Aorta (tissue), 5 donors: Measurements from ENCODE around the gene DPY19L1. TPM values are rescaled to one million over a fixed set of nuclear protein-coding genes. Genes with fewer than 3 reads are reported as not detected.
"Not testable (repeated sequence)": the region's sequence is repeated elsewhere in the genome, so short reads cannot be mapped to it uniquely, and the experiment has no call there.

Source experiments
- ATAC-seq: fragments of 200-7000 bp; cut with Tn5 transposase; one replicate; pipeline ENCODE4 v1.9.1; 2022; ENCODE audit warnings: moderate library complexity; ENCODE audit not compliant: low FRiP score
- DNase-seq, 2 donors: peaks; one replicate each; pipeline ENCODE4 v3.0.0-alpha.2; 2020
- H3K27ac ChIP-seq, 2 donors: one replicate each; pipeline ENCODE4 v1.5.1; 2013; ENCODE audit warnings: low read length in 2 of 2, mild to moderate bottlenecking in 2 of 2, moderate library complexity in 2 of 2, control low read depth in 1 of 2, inconsistent platforms in 1 of 2, low read depth in 1 of 2
- H3K27me3 ChIP-seq, 2 donors: one replicate each; pipeline ENCODE4 v1.6.1; 2013; ENCODE audit warnings: control low read depth in 1 of 2, low read length in 1 of 2, mild to moderate bottlenecking in 1 of 2, moderate library complexity in 1 of 2; ENCODE audit not compliant: insufficient read depth in 2 of 2, control insufficient read depth in 1 of 2
- H3K36me3 ChIP-seq, 2 donors: one replicate each; pipeline ENCODE4 v1.6.1; 2013; ENCODE audit warnings: control low read depth in 1 of 2, low read length in 1 of 2, mild to moderate bottlenecking in 1 of 2; ENCODE audit not compliant: insufficient read depth in 2 of 2, control insufficient read depth in 1 of 2
- H3K4me1 ChIP-seq, 2 donors: one replicate each; pipeline ENCODE4 v1.6.1; 2013; ENCODE audit warnings: low read length in 2 of 2, control low read depth in 1 of 2, mild to moderate bottlenecking in 1 of 2, moderate library complexity in 1 of 2; ENCODE audit not compliant: insufficient read depth in 2 of 2, control insufficient read depth in 1 of 2
- H3K4me3 ChIP-seq, 2 donors: one replicate each; pipeline ENCODE4 v1.5.1; 2013; ENCODE audit warnings: low read length in 2 of 2, control low read depth in 1 of 2, mild to moderate bottlenecking in 1 of 2
- H3K9me3 ChIP-seq: one replicate; pipeline ENCODE4 v1.6.1; 2013; ENCODE audit warnings: mild to moderate bottlenecking, low read length; ENCODE audit not compliant: control insufficient read depth
- WGBS, 2 donors: extraction: QIAGEN DNeasy Blood & Tissue Kit; methylation state at CpG; one replicate each; pipeline ENCODE4 v1.1.7; 2013; 5-methylcytosine and 5-hydroxymethylcytosine counted together
- intact Hi-C, 2 donors: fragments of 100-400 bp; cut with DNase I; formaldehyde crosslinking; loops; one replicate each; pipeline versions ENCODE4 v1.14.2 to v1.15.0; 2022
- polyA plus RNA-seq, 2 donors: library from polyadenylated mRNA; stranded (reverse); fragments of 200-250 nt; gene quantifications; one replicate each; pipeline ENCODE4 v1.2.3, GENCODE V29; 2013
- total RNA-seq, 2 donors: library from RNA; stranded (reverse); fragmentation: NEBNext Ultra II Directional; extraction: Animal tissue kit (Norgen Biotek cat#: 25700); gene quantifications; one replicate each; pipeline ENCODE4 v1.2.1, GENCODE V29; 2021
- donor health status: healthy with polysubstance abuse.
- donor health status: Bipolar disorder and iron deficiency.
- donor health status: DM: no; HTN: no; CAD: no.
- donor health status: DM: no; HTN: no; CAD: no.
- donor health status: DM: yes; HTN: yes; CAD: no.

Gene DPY19L1
- total and polyA plus RNA-seq, 4 donors: 4.3 to 30.8 (median 19.5) TPM

DNA sequence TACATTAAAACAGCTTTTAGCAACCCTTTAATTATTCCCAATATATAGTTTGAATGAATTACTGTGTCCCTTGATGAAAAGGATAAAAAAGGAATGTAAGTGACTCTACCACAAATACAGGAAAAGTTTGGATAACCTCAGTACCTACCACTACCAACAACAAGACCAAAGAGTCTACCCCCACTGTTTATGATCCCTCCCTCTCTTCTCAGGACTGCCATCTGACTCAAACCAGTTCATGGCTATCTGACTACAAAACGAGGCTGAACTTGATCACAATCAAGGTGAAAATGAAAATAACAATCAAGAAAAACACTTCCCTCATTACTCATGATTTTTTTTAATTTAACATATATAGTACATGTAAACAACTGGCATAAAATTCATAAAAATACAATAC, 108.7 kb downstream of the DPY19L1 start:
- ATAC-seq (no peak), DNase-seq (no peak)
- Histone ChIP-seq H3K4me3 (no peak overlapping the region), H3K27me3 (no peaks in the 10 kb centered on the region), H3K4me1 (no peaks in the 10 kb centered on the region), H3K27ac (no peak overlapping the region), H3K36me3 (peaks cover 0 to 4% of the 10 kb centered on the region in 2 donors), H3K9me3 (no peaks in the 10 kb centered on the region)
- intact Hi-C loops: no loop called here
- 73 to 86% methylated on average over 1 of the region's 1 CpG for WGBS, 2 donors

- Histone ChIP-seq H3K27ac (no peak overlapping the region), H3K36me3 (peaks cover 0 to 4% of the 10 kb centered on the region in 2 donors), H3K4me1 (no peaks in the 10 kb centered on the region), H3K9me3 (no peaks in the 10 kb centered on the region), H3K4me3 (no peak overlapping the region), H3K27me3 (no peaks in the 10 kb centered on the region)
- WGBS, 2 donors: 48 to 54% methylated on average over 5 of the region's 5 CpGs
- intact Hi-C loops: no loop called here
- DNase-seq: no peak
- no peak for ATAC-seq
Measured at GRCh38 chr7:34928052-34928451, 109.2 kb downstream of the DPY19L1 start.

DNA sequence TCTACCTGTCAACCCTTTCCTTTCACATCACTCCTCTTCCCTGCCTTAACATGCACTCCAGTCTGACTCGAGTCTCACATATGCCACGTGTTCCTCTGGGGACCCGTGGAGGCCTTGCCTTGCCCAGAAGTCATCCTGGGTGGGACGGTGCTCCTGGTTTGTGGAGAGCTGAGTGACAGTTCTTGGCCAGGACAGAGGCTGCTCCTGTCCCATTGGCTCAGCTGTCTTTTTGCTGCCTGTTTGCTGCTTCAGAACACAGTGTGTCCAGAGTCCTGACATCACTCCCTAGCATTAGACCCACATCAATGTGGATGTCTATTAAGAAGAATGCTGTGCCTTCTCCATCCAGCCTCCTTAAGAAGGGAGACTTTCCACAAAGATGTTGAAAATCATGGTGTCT, 116.8 kb downstream of the DPY19L1 start:
- H3K27me3 ChIP-seq, H3K4me1 ChIP-seq, H3K9me3 ChIP-seq, H3K4me3 ChIP-seq, H3K36me3 ChIP-seq, intact Hi-C loops, H3K27ac ChIP-seq, DNase-seq, ATAC-seq: not testable (repeated sequence)
- 79 to 83% methylated on average over 2 to 4 of the region's 4 CpGs for WGBS, 2 donors

DNA sequence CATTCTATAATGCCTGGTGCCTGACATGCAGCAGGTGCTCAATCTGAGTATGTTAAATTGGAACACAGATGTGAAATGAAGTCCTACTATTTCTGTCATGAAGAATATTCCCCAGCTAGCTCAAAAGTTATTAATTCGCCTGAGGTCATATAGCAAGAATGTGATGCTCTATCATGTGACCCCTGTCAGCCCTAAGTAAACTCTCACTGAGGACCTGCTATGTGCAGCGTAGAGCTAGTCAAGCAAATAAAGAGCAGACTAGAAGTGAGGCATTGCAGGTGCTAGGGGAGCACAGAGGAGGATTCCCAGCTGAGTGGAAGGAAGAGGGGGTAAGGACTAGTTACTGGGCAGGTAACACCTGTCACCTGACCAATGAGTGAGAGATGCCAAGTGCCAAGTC, 118.2 kb downstream of the DPY19L1 start:
- ATAC-seq, H3K9me3 ChIP-seq, intact Hi-C loops, H3K4me3 ChIP-seq, H3K36me3 ChIP-seq, H3K27me3 ChIP-seq, H3K27ac ChIP-seq, H3K4me1 ChIP-seq, DNase-seq: not testable (repeated sequence)
- 41 to 44% methylated on average over 2 of the region's 2 CpGs for WGBS, 2 donors

- H3K27me3 ChIP-seq, H3K4me3 ChIP-seq, H3K36me3 ChIP-seq, H3K9me3 ChIP-seq, ATAC-seq, DNase-seq, H3K27ac ChIP-seq, intact Hi-C loops, H3K4me1 ChIP-seq: not testable (repeated sequence)
- 34 to 37% methylated on average over 4 to 5 of the region's 6 CpGs for WGBS, 2 donors
Measured at GRCh38 chr7:34918198-34918861, 119.0 kb downstream of the DPY19L1 start.

DNA sequence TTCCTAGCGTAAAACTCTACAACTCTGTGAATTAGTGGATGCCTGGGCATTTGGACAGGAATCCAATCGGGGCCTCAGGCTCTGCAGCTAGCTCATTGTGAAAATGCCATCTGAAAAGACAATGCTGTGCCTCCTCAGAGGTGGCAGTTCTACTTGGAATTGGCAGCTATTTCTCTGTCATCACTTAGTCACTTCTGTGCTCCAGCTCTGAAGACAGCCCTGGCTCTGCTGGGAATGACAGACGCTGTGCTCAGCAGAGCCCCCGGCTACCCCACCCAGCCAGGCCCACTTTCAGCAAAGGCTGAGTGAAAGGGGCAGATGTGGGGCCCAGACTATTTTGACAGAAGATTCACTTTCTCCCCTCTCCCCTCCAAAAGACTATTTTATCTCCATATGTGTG, 119.8 kb downstream of the DPY19L1 start:
- H3K27ac ChIP-seq, H3K9me3 ChIP-seq, H3K27me3 ChIP-seq, DNase-seq, intact Hi-C loops, H3K4me3 ChIP-seq, ATAC-seq, H3K36me3 ChIP-seq, H3K4me1 ChIP-seq: not testable (repeated sequence)
- 53 to 64% methylated on average over 4 of the region's 4 CpGs for WGBS, 2 donors

DNA sequence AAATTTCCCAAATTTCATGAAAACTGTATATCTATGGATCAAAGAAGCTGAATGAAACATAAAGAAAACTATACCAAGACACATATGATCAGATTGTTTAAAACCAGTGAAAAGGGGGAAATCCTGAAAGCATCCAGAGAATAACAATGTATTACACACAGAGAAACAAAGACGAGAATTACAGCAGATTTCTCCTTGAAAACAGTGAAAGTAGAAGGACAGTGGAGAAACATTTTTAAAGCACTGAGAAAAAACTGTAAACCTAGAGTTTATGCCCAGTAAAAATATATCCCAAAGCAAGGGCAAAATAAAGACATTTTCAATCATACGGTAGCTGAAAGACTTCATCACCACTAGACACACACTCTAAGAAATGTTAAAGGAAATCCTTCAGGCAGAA, 121.0 kb downstream of the DPY19L1 start:
- DNase-seq: no peak
- Histone ChIP-seq H3K4me3 (no peak overlapping the region), H3K27ac (no peak overlapping the region), H3K36me3 (no peaks in the 10 kb centered on the region), H3K4me1 (no peaks in the 10 kb centered on the region), H3K9me3 (peaks cover 2% of the 10 kb centered on the region), H3K27me3 (no peaks in the 10 kb centered on the region)
- intact Hi-C loops: no loop called here
- 91 to 92% methylated on average over 2 of the region's 2 CpGs for WGBS, 2 donors
- no peak for ATAC-seq

DNA sequence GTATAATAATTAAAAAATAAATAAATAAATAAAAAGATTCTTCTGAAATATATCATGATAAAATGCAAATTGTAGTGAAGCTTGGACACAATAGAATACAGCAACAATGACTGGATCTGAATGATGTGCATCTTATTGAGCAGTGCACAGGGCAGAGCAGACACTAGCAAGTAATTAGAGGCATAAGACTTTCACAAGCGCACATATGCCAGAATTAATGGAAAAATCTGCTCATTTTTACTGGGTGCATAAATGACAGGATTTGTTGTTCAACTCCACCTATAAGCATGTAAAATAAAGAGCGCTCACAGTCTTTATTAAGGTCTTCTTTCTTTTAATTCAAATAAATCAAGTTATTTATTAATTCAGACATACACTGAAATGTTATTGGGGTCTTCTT, 125.0 kb downstream of the DPY19L1 start:
- Histone ChIP-seq H3K9me3 (peaks cover 2% of the 10 kb centered on the region), H3K27me3 (no peaks in the 10 kb centered on the region), H3K4me1 (no peaks in the 10 kb centered on the region), H3K27ac (no peak overlapping the region), H3K4me3 (no peak overlapping the region), H3K36me3 (no peaks in the 10 kb centered on the region)
- WGBS, 2 donors: 94 to 96% methylated on average over 2 of the region's 2 CpGs
- ATAC-seq (no peak), DNase-seq (no peak)
- intact Hi-C loops: no loop called here

GRCh38 chr7:34906266-34906850, 130.9 kb downstream of the DPY19L1 start:
- H3K36me3 ChIP-seq, H3K27me3 ChIP-seq, H3K4me1 ChIP-seq, H3K4me3 ChIP-seq, H3K27ac ChIP-seq, H3K9me3 ChIP-seq, DNase-seq, ATAC-seq, intact Hi-C loops: not testable (repeated sequence)
- WGBS, 2 donors: 38% methylated on average over 30 of the region's 30 CpGs
